GM19467 (cell line): ENCODE results near the gene DCP1B.

Experiments used
- ATAC-seq: cut with Tn5 transposase; IDR thresholded peaks from one replicate; pipeline ENCODE4 v1.9.1; 2021; ENCODE audit warnings: mild to moderate bottlenecking, moderate library complexity; ENCODE audit not compliant: unreplicated experiment

The DCP1B gene

DNA sequence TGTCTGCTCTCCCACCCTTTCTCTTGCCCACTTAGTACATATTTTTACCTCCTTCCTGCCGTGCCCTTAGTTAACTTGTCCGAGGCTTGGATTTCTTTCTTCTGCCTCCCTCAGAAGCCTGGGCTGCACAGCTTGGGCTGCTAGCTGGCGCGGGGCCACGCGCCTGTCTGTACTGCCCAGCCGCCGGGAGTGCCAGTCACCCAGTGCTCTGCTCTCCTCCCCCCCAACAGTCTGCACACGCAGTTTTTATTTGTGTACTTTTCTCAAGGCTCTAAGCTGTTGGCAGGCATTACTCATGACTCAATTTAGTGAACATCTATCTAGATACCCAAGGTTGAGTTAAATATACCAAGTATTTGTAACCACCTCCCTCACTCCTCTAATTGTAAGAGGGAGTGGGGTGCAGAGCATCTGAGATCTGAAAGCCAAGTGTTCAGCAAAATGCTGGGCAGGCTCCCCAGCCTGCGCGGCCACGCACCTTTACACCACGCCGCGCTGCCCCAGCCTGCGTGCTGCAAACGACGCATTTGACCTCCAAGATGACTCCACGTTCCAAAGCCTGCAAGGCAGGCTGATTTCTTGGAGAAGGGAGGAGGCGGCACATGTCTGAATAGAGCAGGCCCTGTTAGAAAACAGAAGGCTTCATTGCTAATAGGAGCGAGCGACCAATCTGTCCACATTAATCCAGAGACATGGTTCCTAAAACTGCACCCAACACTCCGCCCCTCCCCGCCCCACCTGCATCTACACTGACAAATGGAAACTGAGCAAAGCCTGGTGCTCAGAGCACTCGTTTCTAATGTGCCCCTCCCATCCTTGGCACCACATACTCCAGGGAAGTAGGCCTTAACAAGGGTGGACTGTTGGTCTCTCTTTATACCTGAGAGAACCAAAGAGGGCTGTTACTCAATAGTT lies 67.6 kb downstream of the DCP1B start:
- ATAC-seq: no peak

- ATAC-seq: no peak
Measured at GRCh38 chr12:1935700-1936378, 68.4 kb downstream of the DCP1B start.

- no peak for ATAC-seq
Measured at GRCh38 chr12:1935242-1935641, 69.0 kb downstream of the DCP1B start.

- ATAC-seq: no peak
Measured at GRCh38 chr12:1934831-1935230, 69.4 kb downstream of the DCP1B start.

DNA sequence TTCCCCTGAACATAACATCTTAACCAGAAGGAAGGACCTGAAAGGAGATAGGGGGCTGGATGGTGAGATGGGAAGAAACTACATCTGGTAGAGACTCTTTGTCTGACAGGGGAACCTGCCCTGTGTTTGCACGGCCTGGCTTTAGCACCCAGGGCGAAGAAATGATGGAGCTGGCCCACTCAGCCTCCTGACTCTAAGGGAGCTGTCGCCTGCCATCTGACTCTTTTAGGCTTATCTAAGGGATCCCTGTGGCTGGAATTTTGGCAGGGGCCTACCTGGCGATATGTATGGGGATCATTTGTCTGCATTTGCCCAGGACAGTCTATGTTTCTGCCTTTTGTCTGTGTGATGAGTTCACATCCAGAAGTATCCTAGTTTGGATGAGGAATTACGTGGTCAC lies 70.2 kb downstream of the DCP1B start:
- no peak for ATAC-seq

DNA sequence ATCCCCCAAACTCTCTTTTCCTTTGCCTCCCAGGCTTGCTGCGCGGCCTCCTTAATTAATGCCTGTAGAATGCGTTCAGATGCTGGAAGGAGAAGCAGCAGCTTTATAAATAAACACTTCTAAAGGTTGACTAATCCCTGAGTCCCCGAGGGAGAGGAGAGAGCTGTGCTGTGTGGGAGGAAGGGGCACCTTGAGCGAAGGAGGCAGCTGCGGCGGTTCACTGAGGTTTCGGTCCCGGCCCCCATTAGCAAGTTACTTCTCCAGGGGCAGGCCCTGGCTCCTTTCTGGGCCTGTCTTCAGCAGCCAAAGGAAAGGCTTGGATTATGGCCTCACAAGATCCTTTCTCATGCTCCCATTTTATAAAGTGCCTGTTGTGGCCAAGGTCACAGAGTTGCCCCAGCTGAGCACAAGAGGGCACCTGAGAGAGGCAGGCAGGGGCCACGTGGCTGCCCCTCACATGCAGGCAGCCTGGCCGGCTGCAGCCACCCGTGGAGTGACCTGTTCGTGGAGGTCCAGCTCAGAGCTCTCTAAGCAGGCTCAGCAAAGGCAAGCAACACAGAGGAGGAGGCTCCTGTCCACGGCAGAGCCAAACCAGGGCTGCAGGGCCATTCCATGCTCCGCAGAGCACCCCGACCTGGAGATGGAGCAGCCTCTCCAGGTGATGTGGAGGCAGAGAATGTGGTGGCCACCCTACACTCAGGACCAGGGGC lies 70.8 kb downstream of the DCP1B start:
- ATAC-seq: peak; percentile 44

- ATAC-seq: no peak
Measured at GRCh38 chr12:1932264-1932777, 71.9 kb downstream of the DCP1B start.

GRCh38 chr12:1931642-1932041 lies 72.6 kb downstream of the DCP1B start:
- no peak for ATAC-seq

- ATAC-seq: no peak
Measured at GRCh38 chr12:1930803-1931597, 73.3 kb downstream of the DCP1B start.

DNA sequence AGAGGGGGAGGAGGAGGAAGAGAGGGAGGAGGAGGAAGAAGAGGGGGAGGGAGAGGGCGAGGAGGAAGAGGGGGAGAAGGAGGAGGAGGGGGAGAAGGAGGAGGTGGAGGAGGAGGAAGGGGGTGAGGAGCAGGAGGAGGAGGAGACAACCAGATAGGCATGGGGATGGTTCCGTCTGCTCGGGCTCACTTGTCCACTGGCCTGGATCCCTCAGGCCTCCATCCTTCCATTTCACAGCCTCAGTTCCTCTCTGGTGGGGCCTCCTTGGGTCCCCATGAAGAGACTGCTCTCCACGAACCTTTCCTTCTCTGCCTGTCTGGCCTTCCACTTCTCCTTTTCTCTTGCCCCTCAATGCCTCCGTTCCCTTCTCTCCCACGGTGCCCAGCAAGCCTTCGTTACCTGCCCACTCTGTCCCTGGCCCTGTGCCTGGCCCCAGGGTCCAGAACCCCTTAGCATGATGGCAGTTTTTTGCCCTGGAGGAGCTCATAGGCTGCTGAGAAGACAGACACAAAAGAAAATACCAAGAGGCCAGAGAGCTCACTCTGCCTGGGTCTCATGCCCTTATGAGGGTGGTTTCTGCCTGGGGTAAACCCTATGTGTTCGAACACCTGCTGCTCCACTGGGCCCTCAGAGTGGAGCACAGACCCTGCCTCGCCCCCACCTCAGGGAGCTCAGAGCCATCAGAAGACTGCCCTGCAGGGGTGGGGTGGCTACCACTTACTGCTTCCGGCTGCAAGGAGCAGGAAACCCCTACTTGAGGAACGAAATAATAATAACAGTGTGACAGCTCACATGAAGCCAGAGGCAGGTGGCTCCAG lies 74.1 kb downstream of the DCP1B start:
- no peak for ATAC-seq

DNA sequence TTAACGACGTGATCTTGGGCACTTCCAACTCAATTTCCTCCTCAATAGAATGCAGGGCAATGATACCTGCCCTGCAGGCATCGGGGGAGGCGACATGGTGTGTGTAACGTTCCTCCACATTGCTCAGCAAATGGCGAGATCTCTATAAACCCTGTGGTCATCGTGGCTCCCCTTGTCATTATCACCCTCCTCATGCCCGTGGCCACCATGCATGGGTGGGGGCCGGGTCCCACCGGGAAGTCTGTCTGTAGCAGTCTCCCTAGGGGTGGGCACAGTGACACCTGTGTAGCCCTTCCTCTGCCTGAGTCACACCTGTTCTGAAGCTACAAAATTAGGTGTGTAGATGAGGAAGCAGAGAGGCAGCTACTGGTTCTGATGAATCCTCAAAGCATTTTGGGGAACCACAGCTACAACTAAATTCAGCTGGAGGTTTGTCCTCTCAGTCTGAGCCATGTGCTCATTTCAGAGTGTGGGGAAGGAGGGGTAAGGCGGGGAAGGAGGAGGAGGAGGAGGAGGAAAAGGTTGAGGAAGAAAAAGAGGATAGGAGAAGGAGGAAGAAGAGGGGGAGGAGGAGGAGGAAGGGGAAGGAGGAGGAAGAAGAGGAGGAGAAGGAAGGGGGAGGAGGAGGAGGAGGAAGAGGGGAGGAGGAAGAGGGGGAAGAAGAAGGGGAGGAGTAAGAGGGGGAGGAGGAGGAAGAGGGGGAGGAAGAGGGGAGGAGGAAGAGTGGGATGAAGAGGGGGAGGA lies 74.8 kb downstream of the DCP1B start:
- ATAC-seq: no peak

GRCh38 chr12:1928439-1929121 lies 75.7 kb downstream of the DCP1B start:
- no peak for ATAC-seq

- ATAC-seq: no peak
Measured at GRCh38 chr12:1927751-1928351, 76.4 kb downstream of the DCP1B start.

GRCh38 chr12:1927051-1927680 lies 77.1 kb downstream of the DCP1B start:
- ATAC-seq: no peak

- no peak for ATAC-seq
Measured at GRCh38 chr12:1926251-1926657, 78.0 kb downstream of the DCP1B start.

- no peak for ATAC-seq
Measured at GRCh38 chr12:1925684-1926006, 78.6 kb downstream of the DCP1B start.

- ATAC-seq: no peak
Measured at GRCh38 chr12:1924996-1925683, 79.1 kb downstream of the DCP1B start.
